Astrocyte of the cerebellum (primary cell): ENCODE data around the gene AGR3.

Experiments
- DNase-seq: peaks from one replicate; pipeline ENCODE4 v3.0.0-alpha.2; 2011; ENCODE audit warnings: low read depth
- H3K4me3 ChIP-seq: 2 replicates; pipeline ENCODE4 v1.5.1; 2011; ENCODE audit warnings: mild to moderate bottlenecking, low read depth, low read length, moderate library complexity
- in situ Hi-C: cut with HindIII; loops from 2 replicates; pipeline ENCODE4 v1.10.0; 2017; ENCODE audit warnings: low sequenced_read_pairs
- TF ChIP-seq, protein P1 (sequence below): IDR thresholded peaks from 2 replicates; pipeline ENCODE4 v1.5.1; 2012; ENCODE audit warnings: low read length, low read depth, moderate library complexity, mild to moderate bottlenecking; ENCODE audit errors: missing control alignments

The AGR3 gene

DNA sequence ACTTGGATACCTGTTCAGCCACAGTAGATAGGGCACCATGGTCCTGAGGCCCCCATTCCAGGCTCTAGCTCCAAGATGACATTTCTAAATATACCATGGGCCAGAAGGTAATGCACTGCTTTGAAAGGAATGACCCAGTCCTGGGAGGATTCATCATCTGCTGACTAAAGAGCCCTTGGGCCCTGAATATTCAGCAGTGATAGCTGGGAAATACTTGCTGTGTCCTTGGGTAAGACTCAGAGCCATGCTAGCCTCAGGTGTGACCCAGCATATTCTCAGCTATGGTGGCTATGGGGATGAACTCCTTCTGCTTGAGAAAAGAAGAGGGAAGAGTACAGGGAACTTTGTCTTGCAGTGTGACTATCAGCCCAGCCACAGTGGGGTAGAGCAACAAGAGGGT, 55.7 kb downstream of the AGR3 start:
- in situ Hi-C loops, result no loop called here
- DNase-seq, result no peak
- TF ChIP-seq, protein P1, sequence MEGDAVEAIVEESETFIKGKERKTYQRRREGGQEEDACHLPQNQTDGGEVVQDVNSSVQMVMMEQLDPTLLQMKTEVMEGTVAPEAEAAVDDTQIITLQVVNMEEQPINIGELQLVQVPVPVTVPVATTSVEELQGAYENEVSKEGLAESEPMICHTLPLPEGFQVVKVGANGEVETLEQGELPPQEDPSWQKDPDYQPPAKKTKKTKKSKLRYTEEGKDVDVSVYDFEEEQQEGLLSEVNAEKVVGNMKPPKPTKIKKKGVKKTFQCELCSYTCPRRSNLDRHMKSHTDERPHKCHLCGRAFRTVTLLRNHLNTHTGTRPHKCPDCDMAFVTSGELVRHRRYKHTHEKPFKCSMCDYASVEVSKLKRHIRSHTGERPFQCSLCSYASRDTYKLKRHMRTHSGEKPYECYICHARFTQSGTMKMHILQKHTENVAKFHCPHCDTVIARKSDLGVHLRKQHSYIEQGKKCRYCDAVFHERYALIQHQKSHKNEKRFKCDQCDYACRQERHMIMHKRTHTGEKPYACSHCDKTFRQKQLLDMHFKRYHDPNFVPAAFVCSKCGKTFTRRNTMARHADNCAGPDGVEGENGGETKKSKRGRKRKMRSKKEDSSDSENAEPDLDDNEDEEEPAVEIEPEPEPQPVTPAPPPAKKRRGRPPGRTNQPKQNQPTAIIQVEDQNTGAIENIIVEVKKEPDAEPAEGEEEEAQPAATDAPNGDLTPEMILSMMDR, result no peak
- no peak overlapping the region for H3K4me3 ChIP-seq

DNA sequence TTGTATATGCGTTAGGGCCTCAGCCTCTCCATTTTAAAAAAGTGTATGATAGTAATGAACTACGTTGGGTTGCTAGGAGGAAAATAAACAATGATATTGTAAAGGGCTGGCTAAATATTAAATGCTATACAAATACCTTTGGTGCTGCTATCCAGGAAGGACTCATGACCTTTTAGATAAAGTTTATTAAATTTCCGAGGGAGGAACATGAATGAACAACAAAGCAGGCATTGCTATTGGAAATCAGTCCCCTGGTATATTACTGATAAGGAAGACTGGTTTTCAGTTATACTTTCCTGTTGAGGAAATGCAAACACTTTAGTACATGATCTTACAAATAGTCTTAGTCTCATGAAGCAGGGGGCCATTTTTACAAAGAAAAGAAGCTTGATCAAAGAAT, 59.8 kb downstream of the AGR3 start:
- TF ChIP-seq, protein P1, result no peak
- in situ Hi-C loops, result no loop called here
- DNase-seq, result no peak
- no peak overlapping the region for H3K4me3 ChIP-seq

DNA sequence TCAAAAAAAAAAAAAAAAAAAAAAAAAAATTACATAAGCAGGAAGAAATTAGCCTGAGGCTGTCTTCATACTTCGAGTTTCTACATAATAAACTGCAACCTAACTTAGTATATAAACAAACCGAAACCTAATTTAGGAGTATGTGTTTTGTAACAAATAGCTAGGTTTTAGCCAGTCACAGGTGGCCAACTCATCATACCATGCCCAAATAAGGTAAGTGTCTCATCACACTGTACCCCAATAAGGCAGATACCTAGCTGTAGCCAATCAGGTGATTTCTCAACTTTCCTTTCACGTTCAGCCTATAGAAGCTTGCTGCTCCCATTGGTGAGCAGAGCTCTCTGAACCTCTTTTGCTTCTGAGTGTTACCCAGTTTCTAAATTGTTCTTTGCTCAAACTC, 63.1 kb downstream of the AGR3 start:
- TF ChIP-seq, protein P1, result no peak
- in situ Hi-C loops, result no loop called here
- DNase-seq, result no peak
- no peak overlapping the region for H3K4me3 ChIP-seq

DNA sequence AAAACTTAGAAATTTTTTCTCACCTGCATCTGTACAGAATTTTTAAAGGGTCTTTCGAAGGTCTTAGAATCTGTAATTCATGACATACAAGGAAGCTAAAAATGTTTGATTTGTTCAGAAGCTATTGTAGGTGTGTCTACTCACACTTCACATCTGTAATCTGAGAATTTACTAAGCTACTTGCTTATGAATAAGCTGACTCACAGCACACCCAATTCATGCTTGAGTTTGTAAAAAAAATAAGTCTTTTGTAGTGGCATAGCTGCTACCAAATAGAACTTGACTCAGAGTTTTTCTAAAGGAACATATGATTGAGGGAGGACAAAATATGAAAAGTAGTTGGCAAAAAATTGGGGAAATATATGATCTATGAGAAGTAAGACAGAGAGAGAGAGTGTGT, 64.2 kb downstream of the AGR3 start:
- TF ChIP-seq, protein P1, result no peak
- peak; percentile 67 for DNase-seq
- H3K4me3 ChIP-seq, result no peak overlapping the region
- in situ Hi-C loops, result no loop called here

DNA sequence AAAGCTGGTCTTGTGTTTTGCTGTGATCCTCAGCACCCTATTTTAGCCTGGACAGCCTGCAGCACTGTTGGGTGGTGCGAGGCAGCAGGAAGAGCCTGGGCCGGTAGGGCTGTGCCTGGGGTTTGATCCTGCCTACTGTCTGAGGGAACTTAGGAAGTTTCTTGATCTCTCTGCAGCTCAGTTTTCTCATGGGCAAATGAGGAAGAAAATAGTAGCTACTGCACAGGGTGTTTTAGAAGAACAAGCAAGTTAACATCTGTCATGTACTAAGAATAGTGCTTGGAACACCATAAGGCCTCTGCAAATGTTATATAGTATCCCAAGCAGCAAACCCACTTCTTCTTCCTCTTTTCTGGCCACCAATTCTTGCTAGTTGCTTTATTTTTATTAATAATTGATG, 65.0 kb downstream of the AGR3 start:
- no peak overlapping the region for H3K4me3 ChIP-seq
- in situ Hi-C loops, result no loop called here
- TF ChIP-seq, protein P1, result no peak
- no peak for DNase-seq

DNA sequence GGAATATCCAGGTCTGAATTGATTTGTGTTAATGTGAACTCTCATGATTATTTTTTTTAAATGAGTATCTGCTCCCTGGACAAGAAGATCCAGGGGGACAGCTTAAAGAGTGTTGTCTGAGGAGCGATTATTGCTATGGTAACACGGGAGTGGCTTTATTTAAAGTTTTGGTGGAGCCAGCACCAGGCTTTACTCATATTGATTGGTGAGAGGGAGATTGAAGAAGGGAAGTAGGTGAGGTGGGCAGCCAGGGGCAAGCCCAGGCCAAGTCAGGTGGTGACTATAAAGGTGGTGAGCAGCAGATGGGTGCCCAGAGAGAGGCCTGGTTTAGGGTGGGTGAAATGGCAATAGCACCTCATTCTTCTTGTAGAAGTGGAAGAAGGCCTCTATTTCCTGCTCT, 66.8 kb downstream of the AGR3 start:
- in situ Hi-C loops, result no loop called here
- no peak overlapping the region for H3K4me3 ChIP-seq

More for the DNA sequence above, 66.8 kb downstream of the AGR3 start:
- TF ChIP-seq, protein P1, result no peak
- no peak for DNase-seq
